K562 (cell line): ENCODE data around the gene H3-3A. TPM values are rescaled to one million over a fixed set of nuclear protein-coding genes. Genes with fewer than 3 reads are reported as not detected.

Source experiments
- DIDO1 ChIP-seq: fragments of 450-650 bp; IDR thresholded peaks from 2 replicates; pipeline ENCODE4 v1.6.1; 2016; ENCODE audit warnings: low read depth, missing biosample characterization, missing genetic modification characterization
- DNMT1 ChIP-seq: fragments of 450-650 bp; IDR thresholded peaks from 2 replicates; pipeline ENCODE4 v1.6.1; 2016; ENCODE audit warnings: antibody characterized with exemption, mild to moderate bottlenecking
- HMGXB4 ChIP-seq: sonication (generic); formaldehyde crosslinking; IDR thresholded peaks from 2 replicates; pipeline ENCODE4 v1.8.1; 2023; ENCODE audit warnings: mild to moderate bottlenecking, missing genetic modification reagents
- ILF3 ChIP-seq: fragments of 450-650 bp; IDR thresholded peaks from 2 replicates; pipeline ENCODE4 v1.6.1; 2018; ENCODE audit warnings: antibody characterized with exemption, mild to moderate bottlenecking, moderate library complexity, borderline replicate concordance
- JUND ChIP-seq, 2 experiments: IDR thresholded peaks; 2 replicates in 1 of 2; 3 replicates in 1 of 2; pipeline ENCODE4 v1.6.1; 2011; ENCODE audit warnings: borderline replicate concordance in 2 of 2, low read depth in 2 of 2, low read length in 2 of 2, improper control_type of control experiment in 1 of 2, missing biosample characterization in 1 of 2, missing genetic modification characterization in 1 of 2, missing genetic modification reagents in 1 of 2
- KLF10 ChIP-seq: fragments of 250-450 bp; sonication (Bioruptor Pico); IDR thresholded peaks from 2 replicates; pipeline ENCODE4 v1.6.1; 2021; ENCODE audit warnings: matching md5 sums
- MLX ChIP-seq, 2 experiments: fragments of 450-650 bp in 1 of 2; sonication (generic) in 1 of 2; formaldehyde crosslinking; conservative IDR thresholded peaks; 2 replicates each; pipeline versions ENCODE4 v1.4.0 to v1.8.1; 2020 to 2022; ENCODE audit warnings: mild to moderate bottlenecking in 1 of 2, missing genetic modification reagents in 1 of 2
- SMAD1 ChIP-seq: fragments of 150-350 bp; IDR thresholded peaks from 2 replicates; pipeline ENCODE4 v1.6.1; 2014; ENCODE audit warnings: low read length, low read depth; ENCODE audit not compliant: partially characterized antibody
- TCF3 ChIP-seq: sonication (generic); formaldehyde crosslinking; IDR thresholded peaks from 2 replicates; pipeline ENCODE4 v1.4.0; 2020; ENCODE audit warnings: mild to moderate bottlenecking, missing genetic modification reagents
- ZBTB34 ChIP-seq: fragments of 250-450 bp; sonication (Bioruptor Pico); IDR thresholded peaks from 2 replicates; pipeline ENCODE4 v1.8.0; 2021; ENCODE audit warnings: mild to moderate bottlenecking, moderate library complexity
- ZMIZ1 ChIP-seq, 2 experiments: fragments of 150-350 bp in 1 of 2; IDR thresholded peaks; 2 replicates each; pipeline ENCODE4 v1.6.1; 2012 to 2016; ENCODE audit warnings: low read depth in 2 of 2, low read length in 2 of 2, mild to moderate bottlenecking in 1 of 2, moderate library complexity in 1 of 2
- ZNF140 ChIP-seq: fragments of 250-450 bp; sonication (Bioruptor Pico); IDR thresholded peaks from 2 replicates; pipeline ENCODE4 v1.8.0; 2021; ENCODE audit warnings: moderate library complexity, mild to moderate bottlenecking, inconsistent platforms
- ZNF436 ChIP-seq: fragments of 250-450, 450-650 bp; sonication (Bioruptor Pico); formaldehyde crosslinking; IDR thresholded peaks from 2 replicates; pipeline ENCODE4 v1.7.0; 2020; ENCODE audit warnings: mild to moderate bottlenecking
- ZNF512 ChIP-seq: IDR thresholded peaks from 2 replicates; pipeline ENCODE4 v1.6.1; 2016; ENCODE audit warnings: missing genetic modification characterization, missing compliant biosample characterization
- ZNF551 ChIP-seq: fragments of 250-450 bp; sonication (Bioruptor Pico); IDR thresholded peaks from 2 replicates; pipeline ENCODE4 v1.5.0; 2021; ENCODE audit warnings: mild to moderate bottlenecking, moderate library complexity
- polyA plus RNA-seq, 8 experiments: library from polyadenylated mRNA; depleted of rRNA in 4 of 8; stranded (reverse) in 5 of 8; unstranded in 3 of 8; fragments of >200 nt; fragmentation: Nextera tagmentation in 2 of 8; fragmentation: Illumina TruSeq in 1 of 8; extraction: Ambion mirVana in 2 of 8; extraction: Trizol in 1 of 8; gene quantifications; 2 replicates each; pipeline versions ENCODE4 v1.2.1 to v1.2.3, GENCODE V29; 2011 to 2014; ENCODE audit warnings: inconsistent platforms in 1 of 8, missing spikeins in 1 of 8
- total RNA-seq, 7 experiments: library from RNA; depleted of rRNA in 6 of 7; stranded (reverse); fragments of >200 nt in 6 of 7; fragmentation: Illumina TruSeq in 2 of 7; extraction: Trizol in 2 of 7; gene quantifications; 2 replicates each; pipeline versions ENCODE4 v1.2.1 to v1.2.3, GENCODE V29; 2011 to 2021; ENCODE audit warnings: low replicate concordance in 1 of 7

H3-3A gene
- total and polyA plus RNA-seq, 9 of the 15 experiments (the other 6 are each of a cell fraction or from before 2014, with no cell fraction given) = 426 to 1,083 (median 591) TPM

GRCh38 chr1:226062558-226063223 lies at the start of gene H3-3A (continued):
- TF ChIP-seq ZNF512 (tag) = no peak
- TF ChIP-seq DIDO1 (tag) = no peak
- no peak for TF ChIP-seq ZNF140 (CRISPR knock-in tag)
- no peak for TF ChIP-seq ZMIZ1 (IDR thresholded peaks at IDR 0.05; ENCODE audit: low read depth in 2 of 2, low read length in 2 of 2)
- no peak for TF ChIP-seq JUND (IDR thresholded peaks at IDR 0.05; ENCODE audit: borderline replicate concordance, low read depth, low read length)
- no peak; the same call in 2 of the 3 replicates for TF ChIP-seq JUND (tag; IDR thresholded peaks at IDR 0.05; ENCODE audit: borderline replicate concordance, low read depth, low read length)
- TF ChIP-seq ILF3 = no peak
- TF ChIP-seq ZNF551 (CRISPR knock-in tag) = no peak
- no peak for TF ChIP-seq TCF3 (CRISPR knock-in tag)
- TF ChIP-seq MLX (CRISPR knock-in tag; conservative IDR thresholded peaks at IDR 0.05) = 0 out of 4 replicates have a peak, but pooled peaks have one; percentile 18 to 23
- no peak for TF ChIP-seq KLF10 (CRISPR knock-in tag)
- peak; percentile 55; the same call in 1 of the 2 replicates for TF ChIP-seq HMGXB4 (CRISPR knock-in tag)
- no peak for TF ChIP-seq DNMT1
- no peak for TF ChIP-seq SMAD1
- TF ChIP-seq ZNF436 (CRISPR knock-in tag) = no peak
- no peak for TF ChIP-seq ZBTB34 (CRISPR knock-in tag)
